ENCODE data around the gene CYP2A6.
"Not testable (repeated sequence)": the region's sequence is repeated elsewhere in the genome, so short reads cannot be mapped to it uniquely, and the experiment has no call there.

Gene CYP2A6

DNA sequence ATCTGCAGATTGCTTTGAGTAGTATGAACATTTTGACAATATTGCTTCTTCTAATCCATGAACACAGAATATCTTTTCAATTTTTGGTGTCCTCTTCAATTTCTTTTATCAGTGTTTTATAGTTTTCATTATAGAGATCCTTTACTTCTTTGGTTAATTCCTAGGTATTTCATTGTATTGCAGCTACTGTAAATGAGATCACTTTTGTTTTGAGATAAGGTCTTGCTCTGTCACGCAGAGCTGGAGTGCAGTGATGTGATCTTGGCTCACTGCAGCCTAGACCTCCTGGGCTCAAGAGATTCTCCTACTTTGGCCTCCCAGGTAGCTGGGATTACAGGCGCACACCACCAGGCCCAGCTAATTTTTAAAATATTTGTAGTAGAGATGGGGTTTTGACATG is 22.0 kb upstream of the CYP2A6 start:
- Histone ChIP-seq H3K4me1 (ENCODE audit: insufficient read depth, low read length) (no peaks in the 10 kb centered on the region), H2AFZ (ENCODE audit: low read depth, low read length) (no peak overlapping the region), H3K36me3 (ENCODE audit: insufficient read depth, low read length) (no peaks in the 10 kb centered on the region), H3K27me3 (ENCODE audit: insufficient read depth, low read length) (peaks cover 4% of the 10 kb centered on the region), H3K4me3 (ENCODE audit: low read length) (no peak overlapping the region), H3K9me3 (ENCODE audit: low read length) (no peaks in the 10 kb centered on the region)

DNA sequence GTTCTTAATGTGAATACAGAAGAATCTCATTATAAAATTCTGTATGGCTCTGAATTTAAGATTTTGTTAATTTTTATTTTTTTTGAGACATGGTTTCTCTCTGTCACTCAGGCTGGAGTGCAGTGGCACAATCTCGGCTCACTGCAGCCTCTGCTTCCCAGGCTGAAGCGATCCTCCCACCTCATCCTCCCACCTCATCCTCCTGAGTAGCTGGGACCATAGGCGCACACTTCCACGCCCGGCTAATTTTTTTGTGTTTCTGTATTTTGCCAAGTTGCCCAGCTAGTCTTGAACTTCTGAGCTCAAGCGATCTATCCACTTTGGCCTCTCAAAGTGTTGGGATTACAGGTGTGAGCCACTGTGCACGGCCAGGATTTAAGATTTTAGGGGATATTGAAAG is 17.5 kb upstream of the CYP2A6 start:
- no peaks in the 10 kb centered on the region for H3K9me3 ChIP-seq (ENCODE audit: low read length)
- H3K4me1 ChIP-seq (ENCODE audit: insufficient read depth, low read length), result no peaks in the 10 kb centered on the region
- H3K4me3 ChIP-seq (ENCODE audit: low read length), result no peak overlapping the region
- no peak overlapping the region for H2AFZ ChIP-seq (ENCODE audit: low read depth, low read length)
- H3K36me3 ChIP-seq (ENCODE audit: insufficient read depth, low read length), result no peaks in the 10 kb centered on the region
- H3K27me3 ChIP-seq (ENCODE audit: insufficient read depth, low read length), result no peaks in the 10 kb centered on the region

DNA sequence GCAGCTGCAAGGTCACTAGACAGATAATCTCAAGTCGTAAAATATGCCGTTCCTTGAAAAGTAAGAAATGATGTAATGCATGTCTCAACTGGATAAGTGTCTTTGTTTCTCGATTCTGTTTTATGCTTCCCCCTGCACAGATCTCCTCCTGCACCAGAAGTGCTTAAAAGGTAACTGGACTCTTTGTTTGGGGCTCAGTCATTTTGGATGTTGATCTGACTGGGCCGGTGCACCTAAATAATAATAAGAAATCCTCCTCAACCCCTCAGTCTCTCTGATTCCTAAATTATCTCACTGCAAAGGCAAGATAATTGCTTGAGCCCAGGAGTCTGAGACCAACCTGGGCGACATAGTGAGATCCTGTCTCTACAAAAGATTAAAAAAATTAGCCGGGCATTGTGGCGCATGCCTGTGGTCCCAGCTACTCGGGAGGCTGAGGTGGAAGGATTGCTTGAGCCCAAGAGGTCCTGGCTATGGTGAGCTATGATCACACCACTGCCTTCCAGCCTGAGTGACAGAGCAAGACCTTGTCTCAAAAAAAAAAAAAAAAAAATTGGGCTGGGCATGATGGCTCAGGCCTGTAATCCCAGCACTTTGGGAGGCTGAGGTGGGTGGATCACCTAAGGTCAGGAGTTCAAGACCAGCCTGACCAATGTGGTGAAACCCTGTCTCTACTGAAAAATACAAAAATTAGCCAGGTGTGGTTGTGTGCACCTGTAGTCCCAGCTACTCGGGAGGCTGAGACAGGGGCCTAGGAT is 14.7 kb upstream of the CYP2A6 start:
- not testable (repeated sequence) for H3K36me3 ChIP-seq (ENCODE audit: insufficient read depth, low read length); H3K9me3 ChIP-seq (ENCODE audit: low read length); H3K27me3 ChIP-seq (ENCODE audit: insufficient read depth, low read length); H3K4me3 ChIP-seq (ENCODE audit: low read length); H2AFZ ChIP-seq (ENCODE audit: low read depth, low read length); H3K4me1 ChIP-seq (ENCODE audit: insufficient read depth, low read length)

DNA sequence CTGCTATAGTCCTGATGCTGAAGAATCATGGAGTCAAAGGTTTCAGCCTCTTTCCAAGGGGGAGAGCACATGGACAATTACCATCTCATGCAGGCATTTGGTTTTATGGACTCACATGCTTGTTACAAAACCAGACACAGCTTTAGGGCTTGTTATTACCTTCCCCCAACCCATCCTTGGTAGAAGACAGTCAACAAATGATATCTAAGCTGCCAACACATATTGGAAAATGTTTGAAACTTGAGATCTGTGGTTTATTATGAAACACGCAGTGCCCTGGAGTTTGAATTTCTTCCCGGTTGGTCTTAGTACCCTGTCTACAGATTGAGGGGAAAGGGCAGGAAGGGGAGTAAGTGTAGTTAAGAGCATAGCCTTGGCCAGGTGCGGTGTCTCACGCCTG is 12.5 kb upstream of the CYP2A6 start:
- no peak overlapping the region for H3K4me3 ChIP-seq (ENCODE audit: low read length)
- H3K36me3 ChIP-seq (ENCODE audit: insufficient read depth, low read length), result no peaks in the 10 kb centered on the region
- H3K27me3 ChIP-seq (ENCODE audit: insufficient read depth, low read length), result no peaks in the 10 kb centered on the region
- no peaks in the 10 kb centered on the region for H3K4me1 ChIP-seq (ENCODE audit: insufficient read depth, low read length)
- no peak overlapping the region for H2AFZ ChIP-seq (ENCODE audit: low read depth, low read length)
- H3K9me3 ChIP-seq (ENCODE audit: low read length), result no peaks in the 10 kb centered on the region

DNA sequence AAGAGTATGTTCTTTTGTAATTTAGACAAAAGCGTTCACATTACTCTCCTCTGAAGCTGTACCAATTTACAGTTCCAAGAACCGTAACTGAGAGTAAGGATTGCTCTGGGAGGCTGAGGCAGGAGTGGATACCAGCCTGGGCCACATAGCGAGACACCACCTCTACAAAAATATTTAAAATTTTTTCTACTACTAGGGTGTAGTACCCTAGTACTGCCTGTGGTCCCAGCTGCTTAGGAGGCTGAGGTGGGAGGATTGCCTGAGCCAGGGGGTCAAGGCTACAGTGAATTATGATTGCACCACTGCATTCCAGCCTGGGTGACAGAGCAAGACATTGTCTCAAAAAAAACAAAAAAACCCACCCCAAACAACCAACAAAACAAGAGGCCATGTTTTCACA is 12.1 kb upstream of the CYP2A6 start:
- Histone ChIP-seq H3K9me3 (ENCODE audit: low read length) (no peaks in the 10 kb centered on the region), H2AFZ (ENCODE audit: low read depth, low read length) (no peak overlapping the region), H3K4me1 (ENCODE audit: insufficient read depth, low read length) (no peaks in the 10 kb centered on the region), H3K36me3 (ENCODE audit: insufficient read depth, low read length) (no peaks in the 10 kb centered on the region), H3K27me3 (ENCODE audit: insufficient read depth, low read length) (no peaks in the 10 kb centered on the region), H3K4me3 (ENCODE audit: low read length) (no peak overlapping the region)

DNA sequence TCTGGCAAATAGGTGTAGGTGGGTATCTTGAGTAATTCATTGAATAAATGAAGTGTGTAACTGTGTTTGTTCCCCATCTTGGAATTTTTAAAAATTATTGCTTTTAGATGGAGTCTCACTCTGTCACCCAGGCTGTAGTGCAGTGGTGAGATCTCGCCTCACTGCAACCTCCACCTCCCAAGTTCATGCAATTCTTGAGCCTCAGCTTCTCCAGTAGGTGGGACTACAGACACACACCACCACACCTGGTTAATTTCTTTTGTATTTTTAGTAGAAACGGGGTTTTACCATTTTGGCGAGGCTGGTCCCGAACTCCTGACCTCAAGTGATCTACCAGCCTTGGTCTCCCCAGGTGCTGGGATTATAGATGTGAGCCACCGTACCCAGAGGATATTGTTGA is 7.9 kb upstream of the CYP2A6 start:
- Histone ChIP-seq H2AFZ (ENCODE audit: low read depth, low read length) (no peak overlapping the region), H3K4me1 (ENCODE audit: insufficient read depth, low read length) (no peaks in the 10 kb centered on the region), H3K36me3 (ENCODE audit: insufficient read depth, low read length) (no peaks in the 10 kb centered on the region), H3K9me3 (ENCODE audit: low read length) (no peaks in the 10 kb centered on the region), H3K4me3 (ENCODE audit: low read length) (no peak overlapping the region), H3K27me3 (ENCODE audit: insufficient read depth, low read length) (no peaks in the 10 kb centered on the region)

DNA sequence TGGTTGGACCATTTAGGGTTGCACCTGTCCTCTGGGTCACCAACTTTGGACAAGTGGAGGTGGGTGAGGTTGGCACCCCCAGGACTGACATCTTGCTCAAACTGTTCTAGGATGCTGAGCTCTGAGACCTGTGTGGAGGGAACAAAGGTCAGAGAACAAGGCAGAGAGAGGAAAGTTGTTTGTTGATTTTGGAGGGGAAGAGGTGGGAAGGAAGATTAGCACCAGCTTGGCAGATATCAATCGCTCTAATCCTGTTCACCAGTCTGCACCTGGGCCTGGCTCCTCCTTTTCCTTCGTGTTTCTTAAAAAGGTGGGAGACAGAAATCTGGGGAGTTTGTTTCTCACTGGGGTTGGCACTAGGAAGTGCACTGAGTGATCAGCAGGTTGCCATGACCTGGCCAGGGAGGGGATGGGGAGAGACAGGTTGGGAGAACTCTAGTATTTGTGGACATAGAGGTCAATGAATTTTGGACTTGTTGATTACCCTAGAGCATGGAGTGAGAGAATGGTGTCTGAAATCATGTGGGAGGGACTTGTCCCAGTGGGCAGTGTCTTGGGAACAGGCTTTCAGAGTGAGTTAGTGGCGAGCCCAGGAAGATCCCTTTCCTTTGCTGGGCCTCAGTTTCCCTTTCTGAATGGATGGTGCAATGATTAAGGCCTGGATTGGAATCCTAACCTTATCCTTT is 2.4 kb upstream of the CYP2A6 start:
- not testable (repeated sequence) for H2AFZ ChIP-seq (ENCODE audit: low read depth, low read length); H3K4me1 ChIP-seq (ENCODE audit: insufficient read depth, low read length); H3K9me3 ChIP-seq (ENCODE audit: low read length); H3K36me3 ChIP-seq (ENCODE audit: insufficient read depth, low read length); H3K27me3 ChIP-seq (ENCODE audit: insufficient read depth, low read length); H3K4me3 ChIP-seq (ENCODE audit: low read length)

DNA sequence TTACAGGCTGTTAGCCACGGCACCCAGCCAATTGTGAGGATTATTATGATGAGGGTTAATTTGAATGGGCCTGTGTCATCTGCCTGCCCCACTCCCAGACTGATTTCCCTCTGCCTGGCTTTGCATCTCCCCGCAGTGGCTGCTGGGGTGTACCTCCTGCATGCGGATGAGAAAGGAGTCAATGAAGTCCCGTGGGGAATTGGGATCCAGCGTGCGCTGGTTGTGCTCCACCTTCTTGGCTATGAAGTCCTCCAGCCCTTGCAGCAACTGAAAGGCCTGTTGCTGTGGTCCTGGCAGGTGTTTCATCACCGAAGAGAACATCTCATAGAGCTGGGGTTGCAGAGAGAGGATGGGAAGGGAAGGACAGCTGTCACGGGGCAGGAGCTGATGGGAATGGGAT is 3.5 kb downstream of the CYP2A6 start:
- H3K27me3 ChIP-seq (ENCODE audit: insufficient read depth, low read length), result peaks cover 18% of the 10 kb centered on the region
- not testable (repeated sequence) for H3K4me1 ChIP-seq (ENCODE audit: insufficient read depth, low read length); H3K36me3 ChIP-seq (ENCODE audit: insufficient read depth, low read length); H3K4me3 ChIP-seq (ENCODE audit: low read length); H2AFZ ChIP-seq (ENCODE audit: low read depth, low read length); H3K9me3 ChIP-seq (ENCODE audit: low read length)

DNA sequence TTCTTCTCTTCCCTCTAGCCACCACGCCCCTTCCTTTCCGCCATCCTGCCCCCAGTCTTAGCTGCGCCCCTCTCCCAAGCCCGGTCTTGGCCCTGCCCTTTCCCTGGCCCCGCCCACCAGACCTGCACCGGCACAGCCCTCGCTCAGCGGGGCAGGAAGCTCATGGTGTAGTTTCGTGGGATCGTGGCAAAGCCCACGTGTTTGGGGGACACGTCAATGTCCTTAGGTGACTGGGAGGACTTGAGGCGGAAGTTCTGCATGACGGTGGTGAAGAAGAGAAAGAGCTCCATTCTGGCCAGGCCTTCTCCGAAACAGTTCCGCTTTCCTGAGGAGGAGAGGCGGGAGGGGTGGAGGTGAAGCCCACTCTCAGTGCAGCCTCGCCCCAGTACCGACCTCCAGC is 6.6 kb downstream of the CYP2A6 start:
- not testable (repeated sequence) for H3K4me3 ChIP-seq (ENCODE audit: low read length); H3K4me1 ChIP-seq (ENCODE audit: insufficient read depth, low read length); H3K9me3 ChIP-seq (ENCODE audit: low read length); H2AFZ ChIP-seq (ENCODE audit: low read depth, low read length); H3K36me3 ChIP-seq (ENCODE audit: insufficient read depth, low read length)
- peaks cover 11% of the 10 kb centered on the region for H3K27me3 ChIP-seq (ENCODE audit: insufficient read depth, low read length)

DNA sequence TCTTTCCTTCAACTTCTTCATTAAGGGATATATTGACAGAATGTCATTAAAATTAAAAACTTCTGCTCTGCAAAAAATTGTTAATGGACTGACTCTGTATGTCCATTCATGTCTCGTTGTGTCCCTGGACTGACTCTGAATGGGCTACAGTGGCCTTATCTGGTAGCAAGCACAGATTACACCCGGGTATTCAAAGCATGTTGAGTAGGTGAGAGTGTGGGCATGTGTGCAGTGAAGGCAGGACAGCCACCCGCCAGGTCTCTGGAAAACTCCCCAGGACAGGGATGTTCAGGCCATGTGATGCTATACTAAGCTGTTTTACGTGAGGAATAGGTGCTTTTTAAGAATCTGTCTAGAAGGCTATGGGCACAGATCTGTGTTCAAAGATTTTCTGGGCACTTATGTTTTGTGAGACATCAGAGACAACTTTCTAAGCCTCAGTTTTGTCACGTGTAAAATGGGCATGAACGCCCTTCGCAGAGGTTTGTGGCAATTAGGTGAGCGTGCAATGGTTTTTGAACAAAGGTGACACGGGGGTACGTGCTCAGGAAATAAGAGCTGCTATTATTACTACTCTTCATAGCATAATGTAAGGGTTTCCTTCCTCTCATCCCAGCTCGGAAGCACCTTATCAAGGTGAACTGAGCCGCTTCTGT is 7.1 kb downstream of the CYP2A6 start:
- H3K36me3 ChIP-seq (ENCODE audit: insufficient read depth, low read length); H3K4me1 ChIP-seq (ENCODE audit: insufficient read depth, low read length); H3K4me3 ChIP-seq (ENCODE audit: low read length): not testable (repeated sequence)

DNA sequence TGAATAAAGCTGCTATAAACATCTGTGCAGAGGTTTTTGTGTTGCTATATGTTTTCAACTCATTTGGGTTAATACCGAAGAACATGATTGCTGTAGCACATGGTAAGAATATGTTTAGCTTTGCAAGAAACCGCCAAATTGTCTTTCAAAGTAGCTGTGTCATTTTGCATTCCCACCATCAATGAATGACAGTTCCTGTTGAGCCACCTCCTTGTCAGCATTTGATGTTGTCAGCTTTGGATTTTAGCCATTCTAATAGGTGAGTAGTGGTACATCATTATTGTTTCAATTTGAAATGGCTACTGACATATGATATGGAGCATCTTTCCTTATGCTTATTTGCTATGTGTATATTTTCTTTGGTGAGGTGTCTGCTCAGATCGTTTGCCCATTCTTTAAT is 8.2 kb downstream of the CYP2A6 start:
- H2AFZ ChIP-seq (ENCODE audit: low read depth, low read length); H3K4me3 ChIP-seq (ENCODE audit: low read length); H3K36me3 ChIP-seq (ENCODE audit: insufficient read depth, low read length); H3K9me3 ChIP-seq (ENCODE audit: low read length); H3K4me1 ChIP-seq (ENCODE audit: insufficient read depth, low read length): not testable (repeated sequence)
- peaks cover 11% of the 10 kb centered on the region for H3K27me3 ChIP-seq (ENCODE audit: insufficient read depth, low read length)

More for the DNA sequence above, 7.1 kb downstream of the CYP2A6 start:
- peaks cover 11% of the 10 kb centered on the region for H3K27me3 ChIP-seq (ENCODE audit: insufficient read depth, low read length)
- H3K9me3 ChIP-seq (ENCODE audit: low read length); H2AFZ ChIP-seq (ENCODE audit: low read depth, low read length): not testable (repeated sequence)

DNA sequence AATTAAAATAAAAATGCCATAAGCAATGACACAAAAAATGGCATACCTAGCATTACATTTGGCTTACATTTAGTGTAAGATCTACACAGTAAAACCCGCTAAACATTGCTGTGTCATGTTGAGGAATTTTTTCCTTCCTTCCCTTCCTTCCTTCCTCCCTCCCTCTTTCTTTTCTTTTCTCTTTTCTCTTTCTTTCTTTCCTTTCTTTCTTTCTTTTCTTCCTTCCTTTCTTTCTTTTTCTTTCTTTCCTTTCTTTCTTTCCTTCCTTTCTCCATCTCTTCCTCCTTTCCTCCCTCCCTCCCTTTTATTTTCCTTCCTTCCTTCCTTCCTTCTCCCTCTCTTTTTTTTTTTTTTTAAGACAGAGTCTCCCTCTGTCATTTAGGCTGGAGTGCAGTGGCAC is 11.8 kb downstream of the CYP2A6 start:
- H3K4me3 ChIP-seq (ENCODE audit: low read length); H3K27me3 ChIP-seq (ENCODE audit: insufficient read depth, low read length); H2AFZ ChIP-seq (ENCODE audit: low read depth, low read length); H3K9me3 ChIP-seq (ENCODE audit: low read length); H3K36me3 ChIP-seq (ENCODE audit: insufficient read depth, low read length); H3K4me1 ChIP-seq (ENCODE audit: insufficient read depth, low read length): not testable (repeated sequence)

DNA sequence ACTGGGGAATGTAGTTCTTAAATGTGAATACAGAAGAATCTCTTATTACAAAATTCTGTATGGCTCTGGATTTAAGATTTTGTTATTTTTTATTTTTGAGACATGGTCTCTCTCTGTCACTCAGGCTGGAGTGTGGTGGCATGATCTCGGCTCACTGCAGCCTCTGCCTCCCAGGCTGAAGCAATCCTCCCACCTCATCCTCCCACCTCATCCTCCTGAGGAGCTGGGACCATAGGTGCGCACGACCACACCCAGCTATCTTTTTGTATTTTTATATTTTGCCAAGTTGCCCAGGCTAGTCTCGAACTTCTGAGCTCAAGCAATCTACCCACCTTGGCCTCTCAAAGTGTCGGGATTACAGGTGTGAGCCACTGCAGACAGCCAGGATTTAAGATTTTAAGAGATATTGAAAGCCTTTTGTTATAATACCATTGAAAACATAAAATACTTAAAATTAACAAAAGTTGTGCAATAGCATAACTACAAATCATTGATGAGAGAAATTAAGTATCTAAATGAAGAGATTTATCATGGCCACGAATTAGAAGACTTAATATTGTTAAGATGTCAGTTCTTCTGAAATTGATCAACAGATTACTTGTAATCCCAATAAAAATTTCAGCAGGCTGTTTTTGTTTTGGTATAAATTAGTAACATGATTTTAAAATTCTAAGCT is 13.4 kb downstream of the CYP2A6 start:
- H3K4me3 ChIP-seq (ENCODE audit: low read length), result no peak overlapping the region
- H3K36me3 ChIP-seq (ENCODE audit: insufficient read depth, low read length), result no peaks in the 10 kb centered on the region
- H3K9me3 ChIP-seq (ENCODE audit: low read length), result no peaks in the 10 kb centered on the region
- no peaks in the 10 kb centered on the region for H3K27me3 ChIP-seq (ENCODE audit: insufficient read depth, low read length)
- peaks cover 2% of the 10 kb centered on the region for H3K4me1 ChIP-seq (ENCODE audit: insufficient read depth, low read length)
- H2AFZ ChIP-seq (ENCODE audit: low read depth, low read length), result no peak overlapping the region

Data from neuron (in vitro differentiated cells).